Activated CD4-positive, alpha-beta T cell treated with anti-CD3 and anti-CD28 coated beads, Interleukin-10, Interleukin-2, amounts not matched to agents 100 ng/mL and 50 ng/mL, durations not matched to agents 16 hours and 8 hours (primary cell): ENCODE data around the gene CYB5A.
"Not testable (repeated sequence)": the region's sequence is repeated elsewhere in the genome, so short reads cannot be mapped to it uniquely, and the experiment has no call there.

ENCODE experiments used
- DNase-seq: peaks from one replicate; pipeline ENCODE4 v3.0.0-alpha.2; 2020

CYB5A gene

GRCh38 chr18:74291771-74292540, at the start of gene CYB5A:
CYB5A (minus strand) TSS chr18:74291963; CDS start chr18:74291875, 88 bp downstream.
- DNase-seq: peak; percentile 98

GRCh38 chr18:74337912-74338309, 46.1 kb upstream of the CYB5A start:
- no peak for DNase-seq

- DNase-seq: no peak
Observed at GRCh38 chr18:74337155-74337911, 45.6 kb upstream of the CYB5A start.

- no peak for DNase-seq
Observed at GRCh38 chr18:74336656-74337055, 44.9 kb upstream of the CYB5A start.

- no peak for DNase-seq
Observed at GRCh38 chr18:74334242-74334893, 42.6 kb upstream of the CYB5A start.

- DNase-seq: no peak
Observed at GRCh38 chr18:74333091-74333490, 41.3 kb upstream of the CYB5A start.

- no peak for DNase-seq
Observed at GRCh38 chr18:74331404-74331803, 39.6 kb upstream of the CYB5A start.

- DNase-seq: no peak
Observed at GRCh38 chr18:74329688-74330205, 38.0 kb upstream of the CYB5A start.

- no peak for DNase-seq
Observed at GRCh38 chr18:74328206-74328605, 36.4 kb upstream of the CYB5A start.

- DNase-seq: not testable (repeated sequence)
Observed at GRCh38 chr18:74326791-74327190, 35.0 kb upstream of the CYB5A start.

GRCh38 chr18:74326231-74326630, 34.5 kb upstream of the CYB5A start:
- DNase-seq: no peak

- DNase-seq: no peak
Observed at GRCh38 chr18:74316257-74317170, 24.8 kb upstream of the CYB5A start.

- DNase-seq: no peak
Observed at GRCh38 chr18:74315464-74316256, 23.9 kb upstream of the CYB5A start, which contains the start of gene C18orf63. C18orf63 (plus strand) TSS chr18:74315839; CDS start chr18:74317866, 2,027 bp downstream.

- DNase-seq: no peak
Observed at GRCh38 chr18:74314759-74315463, 23.1 kb upstream of the CYB5A start.

GRCh38 chr18:74311000-74311399, 19.2 kb upstream of the CYB5A start:
- no peak for DNase-seq

- DNase-seq: no peak
Observed at GRCh38 chr18:74310411-74310810, 18.6 kb upstream of the CYB5A start.

GRCh38 chr18:74303936-74304335, 12.2 kb upstream of the CYB5A start:
- no peak for DNase-seq

GRCh38 chr18:74303306-74303705, 11.5 kb upstream of the CYB5A start:
- no peak for DNase-seq

- no peak for DNase-seq
Observed at GRCh38 chr18:74299746-74300145, 8.0 kb upstream of the CYB5A start.

GRCh38 chr18:74299162-74299561, 7.4 kb upstream of the CYB5A start:
- DNase-seq: no peak

- DNase-seq: no peak
Observed at GRCh38 chr18:74294526-74294925, 2.8 kb upstream of the CYB5A start.
